ENCODE data around the gene LEPROT.

LEPROT gene

GRCh38 chr1:65477414-65478378 lies 57.2 kb downstream of the LEPROT start:
- DNase-seq (ENCODE audit: low spot score), result no peak

DNA sequence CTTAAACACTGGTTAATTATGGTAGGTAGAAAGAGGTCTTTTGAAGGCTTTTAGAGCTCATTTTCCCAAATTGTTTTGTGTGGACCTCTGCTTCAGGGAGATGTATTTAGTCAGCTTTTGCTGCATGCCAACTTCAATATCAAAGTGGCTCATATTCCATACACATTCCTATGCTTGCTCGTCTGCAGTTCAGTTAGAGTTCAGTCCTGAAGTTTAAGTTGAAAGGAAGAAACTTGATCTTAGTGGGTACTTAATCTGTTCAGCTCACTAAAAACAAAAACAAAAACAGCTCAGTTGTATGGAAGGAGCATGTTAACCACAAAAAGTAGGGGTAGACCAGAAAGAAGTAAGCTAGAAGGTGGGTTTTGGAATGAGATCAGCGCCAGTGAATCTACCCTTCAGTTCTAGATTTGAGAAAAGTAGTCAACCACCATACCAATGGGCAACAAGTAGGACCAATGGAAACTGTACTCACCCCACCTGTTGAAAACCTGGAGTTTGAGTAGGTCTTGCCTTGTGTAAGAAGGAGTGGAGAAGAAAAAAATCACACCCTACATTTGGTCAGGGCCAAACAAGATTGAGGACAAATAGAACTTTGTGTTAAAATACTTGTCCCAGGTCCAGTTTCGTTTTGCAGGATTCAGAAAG lies 58.0 kb downstream of the LEPROT start:
- no peak for DNase-seq (ENCODE audit: low spot score)

GRCh38 chr1:65479554-65480204 lies 59.2 kb downstream of the LEPROT start:
- no peak for DNase-seq (ENCODE audit: low spot score)

DNA sequence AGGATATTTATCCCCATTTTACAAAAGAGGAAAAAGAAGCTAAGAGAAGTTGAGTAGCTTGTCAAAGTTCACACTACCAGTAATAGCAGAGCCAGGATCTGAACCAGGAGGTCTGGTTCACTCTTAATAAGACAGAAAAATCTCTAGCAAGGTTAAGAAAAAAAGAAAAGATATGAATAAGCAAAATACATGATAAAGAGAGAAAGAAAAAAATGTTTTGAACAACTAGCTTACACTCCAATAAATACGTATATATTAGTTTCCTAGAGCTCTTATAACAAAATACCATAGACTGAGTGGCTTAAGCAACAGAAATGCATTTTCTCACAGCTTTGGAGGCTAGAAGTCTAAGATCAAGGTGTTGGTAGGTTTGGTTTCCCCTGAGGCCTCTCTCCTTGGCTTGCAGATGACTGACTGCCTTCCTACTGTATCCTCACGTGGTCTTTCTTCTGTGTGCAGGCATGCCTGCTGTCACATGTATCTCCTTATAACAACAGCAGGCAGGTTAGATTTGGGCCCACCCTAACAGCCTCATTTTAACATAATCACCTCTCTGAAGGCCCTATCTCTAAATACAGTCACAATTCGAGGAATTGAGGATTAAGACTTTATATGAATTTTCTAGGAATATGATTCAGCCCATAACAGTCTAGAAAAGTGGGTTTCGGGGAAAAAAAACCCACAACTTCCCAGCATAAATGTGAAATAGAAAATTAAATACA lies 60.4 kb downstream of the LEPROT start:
- DNase-seq (ENCODE audit: low spot score), result no peak

GRCh38 chr1:65483993-65484754 lies 63.7 kb downstream of the LEPROT start:
- DNase-seq (ENCODE audit: low spot score), result no peak

Measured in ecto neural progenitor cell (in vitro differentiated cells).